Fibroblast of lung (primary cell): ENCODE results near the gene STIM1. TPM values are rescaled to one million over a fixed set of nuclear protein-coding genes. Genes with fewer than 3 reads are reported as not detected.

ENCODE experiments used
- DNase-seq, 2 donors: peaks; one replicate each; pipeline versions ENCODE4 v3.0.0 to v3.0.0-alpha.2; 2010; ENCODE audit warnings: low read depth in 2 of 2
- H2AFZ ChIP-seq: 2 replicates; pipeline ENCODE4 v1.5.1; 2012; ENCODE audit warnings: low read length, control low read depth, inconsistent platforms
- H3K27ac ChIP-seq: 2 replicates; pipeline ENCODE4 v1.5.1; 2011; ENCODE audit warnings: low read length, control low read depth; ENCODE audit not compliant: insufficient read depth
- H3K27me3 ChIP-seq: 2 replicates; pipeline ENCODE4 v1.5.1; 2011; ENCODE audit warnings: mild to moderate bottlenecking, low read length; ENCODE audit not compliant: control insufficient read depth, insufficient read depth
- H3K36me3 ChIP-seq: 2 replicates; pipeline ENCODE4 v1.5.1; 2011; ENCODE audit warnings: low read length; ENCODE audit not compliant: control insufficient read depth, insufficient read depth
- H3K4me1 ChIP-seq: 2 replicates; pipeline ENCODE4 v1.5.1; 2011; ENCODE audit warnings: low read length; ENCODE audit not compliant: control insufficient read depth, insufficient read depth; ENCODE audit errors: extremely low read depth
- H3K4me2 ChIP-seq: 2 replicates; pipeline ENCODE4 v1.5.1; 2011; ENCODE audit warnings: low read length, control low read depth; ENCODE audit not compliant: insufficient read depth; ENCODE audit errors: extremely low read depth
- H3K4me3 ChIP-seq, 4 experiments: fragments of 200-600 bp in 1 of 4; sonication (generic) in 1 of 4; replicated peaks in 1 of 4; 2 replicates each; pipeline ENCODE4 v1.5.1; 2011 to 2016; ENCODE audit warnings: low read length in 4 of 4, low read depth in 3 of 4, mild to moderate bottlenecking in 3 of 4, control low read depth in 2 of 4, inconsistent platforms in 1 of 4, mixed read lengths in 1 of 4; ENCODE audit not compliant: insufficient read depth in 1 of 4; ENCODE audit errors: control extremely low read depth in 1 of 4
- H3K79me2 ChIP-seq: 2 replicates; pipeline ENCODE4 v1.5.1; 2012; ENCODE audit warnings: mild to moderate bottlenecking, low read length, inconsistent platforms; ENCODE audit not compliant: control insufficient read depth, insufficient read depth
- H3K9ac ChIP-seq: 2 replicates; pipeline ENCODE4 v1.5.1; 2011; ENCODE audit warnings: mild to moderate bottlenecking, low read length, control low read depth; ENCODE audit not compliant: insufficient read depth
- H3K9me3 ChIP-seq: 2 replicates; pipeline ENCODE4 v1.5.1; 2012; ENCODE audit warnings: low read depth, low read length; ENCODE audit not compliant: control insufficient read depth, insufficient read depth
- H4K20me1 ChIP-seq: 2 replicates; pipeline ENCODE4 v1.5.1; 2011; ENCODE audit warnings: low read length; ENCODE audit not compliant: control insufficient read depth, insufficient read depth; ENCODE audit errors: extremely low read depth
- CTCF ChIP-seq, 2 donors: IDR thresholded peaks in 1 of 2; conservative IDR thresholded peaks in 1 of 2; 1 replicate in 1 of 2; 2 replicates in 1 of 2; pipeline ENCODE4 v1.5.1; 2011 to 2012; ENCODE audit warnings: low read length in 2 of 2, control low read depth in 1 of 2, inconsistent platforms in 1 of 2, low read depth in 1 of 2, mild to moderate bottlenecking in 1 of 2
- EZH2 ChIP-seq: IDR thresholded peaks from 2 replicates; pipeline ENCODE4 v1.5.1; 2012; ENCODE audit warnings: low read length, control low read depth, mild to moderate bottlenecking; ENCODE audit errors: missing control alignments
- polyA plus RNA-seq, 2 donors: library from polyadenylated mRNA; depleted of rRNA in 1 of 2; stranded (reverse) in 1 of 2; unstranded in 1 of 2; fragments of >200 nt; gene quantifications; 2 replicates each; pipeline ENCODE4 v1.2.1, GENCODE V29; 2011 to 2012; ENCODE audit warnings: missing spikeins in 1 of 2
- total RNA-seq: library from RNA; depleted of rRNA; stranded (reverse); fragments of >200 nt; gene quantifications from 2 replicates; pipeline ENCODE4 v1.2.1, GENCODE V29; 2014

STIM1 gene
- total and polyA plus RNA-seq, 2 donors (not counting 1 experiment from before 2014, with no cell fraction given), result 38.1 to 44.6 TPM

GRCh38 chr11:4095509-4096230 is 240.2 kb downstream of the STIM1 start:
- peak; percentile 62 to 65 for DNase-seq

DNA sequence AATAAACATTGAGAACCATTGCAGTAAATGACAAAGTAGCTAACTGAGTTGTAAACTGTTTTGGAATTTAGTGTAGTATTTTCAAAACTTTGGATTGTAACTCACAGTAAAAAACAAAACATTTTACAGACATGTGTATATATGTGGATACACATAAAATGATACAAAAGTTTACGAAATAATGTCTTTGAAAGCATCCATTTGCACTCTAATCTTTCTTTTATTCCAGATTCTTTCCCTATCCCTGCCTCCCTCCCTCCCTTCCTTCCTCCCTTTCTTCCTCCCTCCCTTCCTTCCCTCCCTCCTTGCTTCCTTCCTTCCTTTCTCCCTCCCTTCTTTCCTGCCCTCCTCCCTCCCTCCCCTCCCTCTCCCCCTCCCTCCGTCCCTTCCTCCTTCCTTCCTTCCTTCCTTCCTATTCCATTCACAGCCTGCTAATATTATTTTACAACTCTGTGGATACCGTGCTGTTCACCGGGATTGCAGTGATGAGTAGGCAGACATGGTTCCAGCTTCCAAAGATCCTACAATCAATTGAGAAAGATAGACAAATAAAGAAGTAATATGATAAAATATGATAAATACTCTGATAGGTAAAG is 242.7 kb downstream of the STIM1 start:
- peak in 1 of 2 donors; percentile 8 for DNase-seq
- TF ChIP-seq CTCF (conservative IDR thresholded peaks at IDR 0.05 in 1 of 2, IDR thresholded peaks at IDR 0.05 in 1 of 2; ENCODE audit: low read depth in 1 of 2, low read length in 2 of 2), result no peak
- no peak for TF ChIP-seq EZH2
- peaks cover 67% of the 10 kb centered on the region for H3K79me2 ChIP-seq
- H2AFZ ChIP-seq, result no peak overlapping the region
- no peaks in the 10 kb centered on the region for H3K36me3 ChIP-seq
- H3K4me2 ChIP-seq, result no peak overlapping the region
- no peaks in the 10 kb centered on the region for H3K27me3 ChIP-seq
- H3K9ac ChIP-seq, result no peak overlapping the region
- H3K4me3 ChIP-seq, result no peak overlapping the region
- no peak overlapping the region for H3K27ac ChIP-seq
- H4K20me1 ChIP-seq, result no peaks in the 10 kb centered on the region
- no peaks in the 10 kb centered on the region for H3K9me3 ChIP-seq
- H3K4me1 ChIP-seq, result peaks cover 4% of the 10 kb centered on the region

More at GRCh38 chr11:4095509-4096230, 240.2 kb downstream of the STIM1 start:
- Histone ChIP-seq H3K4me3 (peak overlapping the region; percentile 51 to 90 (median 72)), H3K27me3 (no peaks in the 10 kb centered on the region), H2AFZ (peak overlapping the region; percentile 70), H3K9ac (peak overlapping the region; percentile 90), H4K20me1 (no peaks in the 10 kb centered on the region), H3K4me1 (peaks cover 4% of the 10 kb centered on the region), H3K9me3 (no peaks in the 10 kb centered on the region), H3K36me3 (no peaks in the 10 kb centered on the region), H3K79me2 (peaks cover 56% of the 10 kb centered on the region), H3K27ac (peak overlapping the region; percentile 97), H3K4me2 (peak overlapping the region; percentile 98)
- no peak for TF ChIP-seq CTCF (conservative IDR thresholded peaks at IDR 0.05 in 1 of 2, IDR thresholded peaks at IDR 0.05 in 1 of 2; ENCODE audit: low read depth in 1 of 2, low read length in 2 of 2)
- no peak for TF ChIP-seq EZH2

GRCh38 chr11:4102711-4103110 is 247.2 kb downstream of the STIM1 start:
- H2AFZ ChIP-seq, result no peak overlapping the region

More at GRCh38 chr11:4102711-4103110, 247.2 kb downstream of the STIM1 start:
- peaks cover 50% of the 10 kb centered on the region for H3K79me2 ChIP-seq
- H3K4me2 ChIP-seq, result no peak overlapping the region
- DNase-seq, result no peak
- peaks cover 2% of the 10 kb centered on the region for H3K36me3 ChIP-seq
- TF ChIP-seq CTCF (conservative IDR thresholded peaks at IDR 0.05 in 1 of 2, IDR thresholded peaks at IDR 0.05 in 1 of 2; ENCODE audit: low read depth in 1 of 2, low read length in 2 of 2) (no peak), EZH2 (no peak)
- no peak overlapping the region for H3K27ac ChIP-seq
- no peaks in the 10 kb centered on the region for H3K27me3 ChIP-seq
- no peak overlapping the region for H3K4me3 ChIP-seq
- no peak overlapping the region for H3K9ac ChIP-seq
- H3K4me1 ChIP-seq, result peaks cover under 1% of the 10 kb centered on the region
- no peaks in the 10 kb centered on the region for H3K9me3 ChIP-seq
- H4K20me1 ChIP-seq, result no peaks in the 10 kb centered on the region
